NCI-H146 treated with DMSO at 0.1 percent for 48 hours (cell line): Measurements from ENCODE around the gene ERRFI1.

Source experiments
- DNase-seq: peaks from one replicate; lab custom pipeline; 2025; ENCODE audit not compliant: unreplicated experiment; lab: John Stamatoyannopoulos, UW

ERRFI1 gene

DNA sequence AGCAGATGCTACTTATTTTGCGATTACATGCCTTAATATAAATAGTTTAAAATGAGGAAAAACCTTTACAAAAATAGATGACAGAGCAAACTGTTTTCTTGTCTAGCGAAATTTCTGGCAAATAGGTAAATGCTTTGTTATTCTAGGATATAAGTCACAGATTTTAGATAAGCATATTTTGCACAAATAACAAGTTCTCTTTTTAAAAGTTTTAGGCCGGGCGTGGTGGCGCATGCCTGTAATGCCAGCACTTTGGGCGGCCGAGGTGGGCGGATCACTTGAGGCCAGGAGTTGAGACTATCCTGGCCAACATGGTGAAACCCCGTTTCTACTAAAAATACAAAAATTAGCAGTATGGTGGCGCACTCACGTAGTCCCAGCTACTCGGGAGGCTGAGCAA is 20.3 kb upstream of the ERRFI1 start:
- DNase-seq, result no peak

DNA sequence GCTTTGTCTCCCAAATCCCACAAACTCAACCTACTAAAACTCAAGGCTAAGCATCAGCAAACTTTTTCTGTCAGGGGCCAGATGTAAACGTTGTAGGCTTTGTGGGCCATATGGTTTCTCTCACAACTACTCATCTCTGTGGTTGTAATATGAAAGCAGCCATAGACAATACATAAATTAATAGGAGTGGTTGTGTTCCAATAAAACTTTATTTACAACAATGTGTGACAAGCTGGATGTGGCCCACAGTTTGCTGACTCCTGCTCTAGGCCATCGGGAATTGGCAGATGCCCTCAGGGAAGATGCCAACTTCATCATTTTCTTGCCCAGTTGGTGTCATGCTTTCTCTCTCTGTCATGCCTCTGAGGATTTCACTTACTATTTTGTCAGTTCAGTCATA is 17.5 kb upstream of the ERRFI1 start:
- no peak for DNase-seq

DNA sequence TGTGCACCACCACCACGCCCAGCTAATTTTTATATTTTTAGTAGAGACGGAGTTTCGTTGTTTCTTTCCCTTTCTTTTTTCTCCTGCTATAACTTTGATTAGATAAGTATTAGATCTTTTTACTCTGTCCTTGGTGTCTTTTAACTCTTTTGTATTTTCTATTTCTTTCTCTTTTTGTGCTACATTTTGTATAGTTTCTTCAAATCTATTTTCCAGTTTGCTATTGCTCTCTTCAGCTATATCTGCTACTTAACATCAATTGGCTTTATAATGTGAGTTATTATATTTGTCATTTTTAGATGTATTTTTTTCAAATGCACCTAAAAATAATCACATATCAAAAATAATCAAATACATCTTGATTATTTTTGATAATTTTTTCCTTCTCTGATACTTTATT is 16.0 kb upstream of the ERRFI1 start:
- no peak for DNase-seq

- no peak for DNase-seq
Observed at GRCh38 chr1:8040586-8040985, 14.5 kb upstream of the ERRFI1 start.

GRCh38 chr1:8039071-8039470 is 13.0 kb upstream of the ERRFI1 start:
- DNase-seq, result no peak

DNA sequence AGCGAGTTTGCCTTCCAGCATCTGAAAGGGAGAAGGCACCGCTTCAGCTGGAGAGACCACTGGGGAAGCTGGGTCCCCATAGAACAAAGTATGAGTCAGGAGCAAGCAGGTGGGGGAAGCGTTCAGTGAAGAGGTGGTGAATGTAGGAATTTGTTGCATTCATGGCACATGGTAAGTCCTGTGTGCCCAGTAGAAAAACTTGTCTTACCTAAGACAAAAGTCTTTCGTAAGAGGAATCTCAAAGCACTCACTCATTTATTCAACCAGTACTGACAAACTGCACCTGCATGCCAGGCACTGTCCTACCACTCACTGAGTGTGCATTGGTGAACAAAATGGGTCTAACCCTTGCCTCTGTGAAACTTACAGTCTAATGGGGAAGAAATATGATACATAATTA is 9.2 kb upstream of the ERRFI1 start:
- DNase-seq, result no peak

- DNase-seq, result no peak
Observed at GRCh38 chr1:8033322-8033721, 7.2 kb upstream of the ERRFI1 start.

DNA sequence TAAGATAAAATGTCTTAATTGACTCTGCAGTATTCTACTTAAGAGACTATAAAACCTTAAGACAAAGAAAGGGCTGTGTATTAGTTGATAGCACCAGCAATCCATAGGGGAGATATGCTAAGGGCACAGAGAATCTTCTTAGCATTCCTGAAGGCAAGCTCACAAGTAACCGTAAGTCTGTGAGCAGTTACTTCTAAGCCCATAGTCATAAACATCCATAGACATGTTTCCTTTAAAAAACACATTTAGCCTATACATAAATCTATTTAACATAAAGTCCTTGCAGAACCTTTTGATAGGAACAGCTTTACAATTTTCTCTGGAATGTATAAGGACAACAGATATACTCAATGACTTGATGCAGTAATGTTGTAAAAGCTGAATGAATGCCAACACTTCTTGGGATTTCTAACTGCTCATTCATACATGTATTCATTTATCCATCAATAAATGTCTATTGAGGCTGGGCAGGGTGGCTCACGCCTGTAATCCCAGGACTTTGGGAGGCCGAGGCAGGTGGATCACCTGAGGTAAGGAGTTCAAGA is 6.3 kb upstream of the ERRFI1 start:
- DNase-seq, result no peak

- DNase-seq, result no peak
Observed at GRCh38 chr1:8031176-8031785, 5.2 kb upstream of the ERRFI1 start.

GRCh38 chr1:8028571-8028910 is 2.4 kb upstream of the ERRFI1 start:
- DNase-seq, result no peak

DNA sequence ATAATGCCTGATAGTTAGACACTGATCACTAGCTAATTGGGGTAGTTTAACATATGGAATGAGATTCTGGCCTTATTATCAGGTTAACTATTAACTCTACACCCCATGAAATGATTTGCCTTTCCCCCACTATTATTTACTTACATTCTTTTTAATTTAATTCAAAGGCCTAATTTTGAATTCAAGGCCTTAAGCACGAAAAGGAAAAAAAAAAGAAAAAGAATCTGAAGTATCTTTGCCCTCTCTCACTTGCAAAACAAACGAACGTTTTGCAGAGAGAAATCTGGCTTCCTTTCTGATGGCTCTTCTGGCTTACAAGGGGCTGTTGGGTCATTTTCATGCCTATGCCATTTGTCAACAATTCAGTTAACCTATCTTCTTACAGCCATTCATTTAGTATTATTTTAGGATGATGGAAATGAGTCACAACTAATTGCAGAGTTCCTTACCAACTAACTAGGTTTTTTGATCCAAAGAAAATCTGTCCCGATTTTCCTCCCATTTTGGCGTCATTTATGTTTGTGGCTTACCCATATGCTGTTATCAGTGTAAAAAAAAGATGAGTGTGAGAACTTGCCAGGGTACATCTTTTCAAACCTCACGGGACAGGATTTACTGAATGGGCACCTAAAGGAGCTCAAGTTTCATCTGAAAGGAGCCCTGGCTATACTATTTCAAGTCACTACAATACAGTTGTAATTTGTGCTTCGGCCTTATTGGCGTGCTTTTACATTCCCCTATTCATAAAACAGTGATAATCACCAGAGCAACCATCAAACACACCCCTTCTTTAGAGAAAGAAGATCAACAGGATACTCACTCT is 1.9 kb upstream of the ERRFI1 start:
- no peak for DNase-seq

DNA sequence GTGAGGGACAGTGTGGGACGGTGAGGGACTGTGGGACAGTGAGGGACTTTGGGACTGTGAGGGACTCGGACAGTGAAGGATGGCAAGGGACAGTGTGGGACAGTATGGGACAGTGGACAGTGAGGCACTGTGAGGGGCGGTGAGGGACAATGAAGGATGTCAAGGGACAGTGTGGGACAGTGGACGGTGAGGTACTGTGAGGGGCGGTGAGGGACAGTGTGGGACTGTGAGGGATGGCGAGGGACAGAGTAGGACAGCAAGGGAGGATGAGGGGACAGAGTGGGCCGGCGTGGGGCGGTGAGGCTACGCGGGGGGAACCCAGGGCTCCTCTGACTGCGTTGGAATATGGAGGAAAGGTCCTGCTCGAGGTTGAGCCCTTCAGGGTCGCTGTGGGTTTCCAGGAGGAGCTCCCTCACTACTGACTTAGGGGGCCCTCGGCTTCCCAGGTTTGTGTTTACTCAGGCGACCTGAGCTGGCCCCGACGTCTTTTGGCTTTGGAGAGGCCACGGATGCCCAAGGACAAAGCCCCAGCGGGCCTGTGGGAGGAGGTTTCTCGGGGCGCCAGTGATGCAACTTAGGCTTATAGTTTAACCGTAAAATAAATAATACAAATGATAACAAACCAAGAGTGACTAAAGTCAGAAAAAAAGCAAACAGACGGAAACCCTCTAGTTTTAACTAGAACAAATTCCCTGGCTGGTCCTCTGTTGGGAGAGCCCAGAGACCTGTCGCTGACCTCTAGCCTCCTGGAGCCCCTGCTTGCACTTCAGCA is 1.1 kb upstream of the ERRFI1 start:
- no peak for DNase-seq

GRCh38 chr1:8025671-8026144 is 401 bp downstream of the ERRFI1 start:
- DNase-seq, result no peak

DNA sequence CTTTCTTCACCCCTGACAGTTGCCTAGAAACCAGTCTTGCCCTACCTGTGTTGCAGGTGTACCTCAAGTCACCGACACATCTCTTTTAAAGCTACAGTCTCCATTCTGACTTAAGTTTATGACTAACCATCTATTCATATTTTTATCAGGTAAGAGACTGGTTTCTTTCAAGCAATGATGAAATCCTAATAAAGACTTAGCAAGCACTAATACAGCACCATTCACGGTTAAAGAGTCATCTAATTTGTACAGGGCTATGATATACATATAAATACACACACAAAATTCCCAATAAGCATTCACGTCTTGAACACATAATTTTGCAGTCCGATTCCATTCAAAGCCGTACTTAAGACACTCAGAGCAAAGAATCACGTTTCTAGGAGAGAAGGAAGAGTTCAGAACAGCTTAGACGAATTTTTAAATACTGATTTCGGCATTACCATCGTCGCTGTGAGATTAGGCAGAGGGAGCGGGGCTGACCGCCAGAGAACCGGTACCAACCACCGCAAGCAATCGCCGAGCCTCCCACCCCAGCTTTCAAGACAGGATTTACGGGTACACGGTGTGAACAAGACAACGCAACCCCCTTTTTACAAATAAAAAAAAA is 943 bp downstream of the ERRFI1 start:
- DNase-seq, result no peak

DNA sequence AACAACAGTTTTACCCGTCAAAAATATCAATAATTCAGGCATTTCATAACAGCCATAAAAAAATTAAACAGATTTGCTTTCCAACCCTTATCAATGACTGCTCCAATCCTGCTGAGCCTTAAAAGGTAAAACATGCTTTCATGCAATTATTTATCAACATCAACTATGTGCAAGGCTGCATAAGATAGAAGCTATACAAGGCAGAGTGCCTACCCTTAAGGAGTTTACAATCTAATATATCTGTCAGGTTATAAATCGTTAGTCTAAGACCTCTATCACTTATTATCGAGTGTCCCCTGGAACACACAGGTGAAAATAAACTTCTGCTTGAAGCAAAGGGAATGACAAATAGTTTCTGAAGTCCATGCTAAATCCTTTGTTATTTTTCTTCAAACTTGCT is 1.8 kb downstream of the ERRFI1 start:
- DNase-seq, result no peak

GRCh38 chr1:8023995-8024313 is 2.2 kb downstream of the ERRFI1 start:
- no peak for DNase-seq

GRCh38 chr1:8023287-8023994 is 2.7 kb downstream of the ERRFI1 start:
- no peak for DNase-seq

DNA sequence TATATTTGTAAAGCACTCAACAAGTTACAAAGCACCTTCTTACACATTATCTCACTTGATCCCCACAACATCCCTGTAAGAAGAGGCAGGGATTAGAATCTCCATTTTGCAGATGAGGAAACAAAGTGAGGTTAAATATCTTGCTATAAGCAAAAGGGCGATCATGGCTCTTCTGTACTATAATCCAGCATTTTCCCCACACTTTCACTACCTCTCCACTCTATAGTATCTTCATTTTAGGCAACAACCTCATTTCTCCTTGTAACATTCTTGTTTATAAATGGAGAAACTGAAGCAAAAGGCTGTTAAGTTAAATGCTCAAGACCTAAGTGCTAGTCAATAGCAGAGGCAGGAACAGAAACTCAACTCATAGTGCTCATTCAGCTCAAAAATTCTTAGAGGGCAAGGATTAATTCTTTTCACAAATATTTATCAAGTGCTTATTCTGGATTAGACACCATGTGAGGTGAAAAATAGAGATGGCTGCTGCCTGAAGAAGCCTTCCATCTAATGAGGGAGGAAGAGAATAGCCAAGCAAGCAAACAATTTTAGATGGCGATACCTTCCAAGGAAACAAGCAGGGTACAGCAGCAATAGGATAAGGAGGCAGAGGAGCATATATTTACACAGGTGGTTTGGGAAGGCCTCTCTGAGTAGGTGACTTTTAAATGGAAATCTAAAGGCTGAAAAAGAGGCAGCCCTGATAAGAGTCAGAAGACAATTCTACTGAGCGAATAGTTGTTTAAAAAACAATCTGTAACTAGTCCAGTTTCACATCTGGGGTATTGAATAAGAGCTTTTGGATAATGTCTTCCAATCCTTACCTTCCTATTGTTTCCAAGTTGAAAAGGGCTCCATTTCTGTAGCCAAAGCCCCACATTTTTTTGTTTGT is 3.5 kb downstream of the ERRFI1 start:
- DNase-seq, result no peak

- DNase-seq, result no peak
Observed at GRCh38 chr1:8021676-8022266, 4.3 kb downstream of the ERRFI1 start.
